D721Med (cell line): ENCODE data around the gene CMIP.

Experiments used
- DNase-seq: peaks from one replicate; pipeline ENCODE4 v3.0.0; 2011; ENCODE audit warnings: low spot score; ENCODE audit not compliant: insufficient read length
- FAIRE-seq: peaks from 2 replicates; lab custom pipeline; 2011; peaks lifted over from hg19 to GRCh38; lab: Jason Lieb, UNC
- TF ChIP-seq, protein P1 (sequence below): IDR thresholded peaks from 2 replicates; pipeline ENCODE4 v1.5.1; 2012; ENCODE audit warnings: mild to moderate bottlenecking, control low read depth; ENCODE audit not compliant: insufficient read depth; ENCODE audit errors: missing control alignments

CMIP gene

DNA sequence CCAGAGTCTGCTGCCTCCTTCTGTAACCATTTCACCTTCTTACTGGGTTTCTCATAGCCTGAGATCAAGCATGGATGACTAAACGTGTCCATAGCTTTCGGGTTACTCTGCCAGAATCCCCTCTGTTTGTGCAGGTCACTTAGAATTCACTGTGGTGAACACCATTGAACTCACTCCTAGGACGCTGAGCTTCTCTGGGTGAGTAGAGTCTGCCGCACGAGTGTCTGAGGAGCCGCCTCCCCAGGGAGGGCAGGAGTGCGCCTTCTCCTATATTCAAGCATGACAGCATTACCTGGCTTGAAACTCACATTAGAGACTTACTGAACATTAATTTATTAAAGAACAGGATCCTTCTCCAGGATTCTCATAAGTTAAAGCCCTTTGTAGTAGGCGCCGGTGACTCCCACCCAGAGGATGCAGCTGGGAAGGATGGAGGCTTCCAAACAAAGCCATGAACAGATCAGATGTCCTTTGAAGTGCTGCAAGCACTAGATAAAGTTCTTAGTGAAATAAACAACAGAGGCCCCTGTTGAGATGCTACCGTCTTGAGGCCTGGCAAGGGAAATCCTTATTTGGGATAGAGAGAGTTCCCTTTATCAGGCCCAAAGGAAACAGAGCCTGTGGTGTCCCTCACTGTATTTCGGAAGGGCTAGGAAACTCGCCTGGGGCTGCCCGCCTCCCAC is 189.9 kb downstream of the CMIP start:
- FAIRE-seq (no peak), DNase-seq (no peak)
- TF ChIP-seq, protein P1, sequence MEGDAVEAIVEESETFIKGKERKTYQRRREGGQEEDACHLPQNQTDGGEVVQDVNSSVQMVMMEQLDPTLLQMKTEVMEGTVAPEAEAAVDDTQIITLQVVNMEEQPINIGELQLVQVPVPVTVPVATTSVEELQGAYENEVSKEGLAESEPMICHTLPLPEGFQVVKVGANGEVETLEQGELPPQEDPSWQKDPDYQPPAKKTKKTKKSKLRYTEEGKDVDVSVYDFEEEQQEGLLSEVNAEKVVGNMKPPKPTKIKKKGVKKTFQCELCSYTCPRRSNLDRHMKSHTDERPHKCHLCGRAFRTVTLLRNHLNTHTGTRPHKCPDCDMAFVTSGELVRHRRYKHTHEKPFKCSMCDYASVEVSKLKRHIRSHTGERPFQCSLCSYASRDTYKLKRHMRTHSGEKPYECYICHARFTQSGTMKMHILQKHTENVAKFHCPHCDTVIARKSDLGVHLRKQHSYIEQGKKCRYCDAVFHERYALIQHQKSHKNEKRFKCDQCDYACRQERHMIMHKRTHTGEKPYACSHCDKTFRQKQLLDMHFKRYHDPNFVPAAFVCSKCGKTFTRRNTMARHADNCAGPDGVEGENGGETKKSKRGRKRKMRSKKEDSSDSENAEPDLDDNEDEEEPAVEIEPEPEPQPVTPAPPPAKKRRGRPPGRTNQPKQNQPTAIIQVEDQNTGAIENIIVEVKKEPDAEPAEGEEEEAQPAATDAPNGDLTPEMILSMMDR = no peak

- TF ChIP-seq, protein P1 = no peak
- FAIRE-seq (no peak), DNase-seq (no peak)
Observed at GRCh38 chr16:81635063-81635937, 190.7 kb downstream of the CMIP start.

DNA sequence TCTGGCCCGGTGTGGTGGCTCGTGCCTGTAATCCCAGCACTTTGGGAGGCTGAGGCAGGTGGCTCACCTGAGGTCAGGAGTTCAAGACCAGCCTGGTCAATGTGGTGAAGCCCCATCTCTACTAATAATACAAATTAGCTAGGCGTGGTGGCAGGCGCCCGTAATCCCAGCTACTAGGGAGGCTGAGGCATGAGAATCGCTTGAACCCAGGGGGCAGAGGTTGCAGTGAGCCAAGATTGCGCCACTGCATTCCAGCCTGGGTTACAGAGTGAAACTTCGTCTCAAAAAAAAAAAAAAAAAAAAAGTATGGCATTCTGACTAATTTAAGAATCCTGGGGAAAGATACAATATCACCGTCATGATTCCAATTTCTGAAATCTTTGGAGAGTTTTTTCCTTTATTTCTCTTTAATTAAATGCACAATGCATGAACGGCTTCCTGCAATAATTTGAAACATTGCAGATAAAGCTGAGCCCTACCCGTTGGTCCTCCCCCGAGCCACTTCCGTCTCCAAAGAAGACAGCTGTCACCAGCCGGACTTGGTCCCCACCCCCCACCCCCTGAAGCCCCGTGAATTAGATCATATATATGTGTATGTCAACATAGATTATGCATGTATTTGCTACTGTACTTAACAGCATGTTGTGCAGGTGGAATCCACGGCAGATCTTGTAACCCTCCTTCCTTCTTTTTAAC is 191.8 kb downstream of the CMIP start:
- TF ChIP-seq, protein P1 = no peak
- FAIRE-seq (no peak), DNase-seq (no peak)

DNA sequence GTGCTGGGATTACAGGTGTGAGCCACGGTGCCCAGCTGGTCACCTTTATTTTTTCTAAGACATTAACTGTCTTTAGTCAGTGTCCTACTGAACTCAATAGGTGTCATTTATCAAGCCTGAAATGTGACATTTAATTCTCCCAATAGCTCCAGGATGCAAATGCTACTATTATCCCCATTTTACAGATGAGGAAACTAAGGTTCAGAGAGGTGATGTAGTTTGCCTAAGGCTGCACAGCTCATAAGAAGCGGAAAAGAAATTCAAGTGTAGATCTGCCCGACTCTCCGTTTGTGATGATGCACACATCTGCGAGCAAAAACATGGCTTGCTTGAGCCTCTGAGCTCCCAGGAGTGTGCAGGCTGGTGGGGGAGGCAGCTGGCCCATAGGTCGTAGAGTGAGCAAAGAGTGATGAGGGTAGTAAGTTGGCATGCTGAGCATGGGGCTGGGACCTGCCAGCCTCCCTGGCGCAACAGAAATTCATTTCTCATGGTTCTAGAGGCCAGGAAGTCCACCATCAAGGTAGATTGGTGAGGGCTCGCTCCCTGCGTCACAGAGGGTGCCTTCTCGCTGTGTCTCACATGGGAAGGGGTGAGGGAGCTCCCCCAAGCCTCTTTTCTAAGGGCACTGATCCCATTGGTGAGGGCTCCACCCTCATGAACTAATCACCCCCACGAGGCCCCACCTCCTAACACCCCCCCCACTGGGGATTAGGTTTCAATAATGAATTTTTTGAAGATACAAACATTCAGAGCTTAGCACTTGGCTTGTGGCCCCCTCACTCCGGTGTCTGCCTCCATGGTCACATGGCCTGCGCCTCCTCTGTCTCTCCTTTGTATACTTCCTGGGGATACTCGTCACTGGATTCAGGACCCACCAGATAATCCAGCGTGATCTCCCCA is 193.0 kb downstream of the CMIP start:
- FAIRE-seq (no peak), DNase-seq (no peak)
- TF ChIP-seq, protein P1 = no peak

- TF ChIP-seq, protein P1 = no peak
- FAIRE-seq = no peak
- no peak for DNase-seq
Observed at GRCh38 chr16:81638286-81638945, 193.8 kb downstream of the CMIP start.

DNA sequence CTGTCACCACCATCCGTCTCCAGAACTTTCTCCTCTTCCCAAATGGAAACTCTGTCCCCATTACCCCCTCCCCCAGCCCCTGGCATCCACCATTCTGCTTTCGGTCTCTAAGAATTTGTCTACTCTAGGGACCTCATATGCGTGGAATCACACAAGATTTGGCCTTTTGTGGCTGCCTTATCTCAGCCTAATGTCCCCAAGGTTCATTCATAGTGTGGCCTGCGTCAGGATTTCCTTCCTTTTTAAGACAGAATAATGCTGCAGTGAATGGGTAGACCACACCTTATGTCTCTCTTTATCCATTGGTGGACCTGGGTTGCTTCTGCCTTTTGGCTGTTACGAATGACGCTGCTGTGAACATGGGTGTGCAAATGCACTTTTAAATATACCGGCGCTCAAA is 194.7 kb downstream of the CMIP start:
- FAIRE-seq (no peak), DNase-seq (no peak)
- TF ChIP-seq, protein P1 = no peak
